ENCODE data around the gene POLR2A.

POLR2A gene

GRCh38 chr17:7509937-7510336, 25.8 kb downstream of the POLR2A start:
- no peak for DNase-seq (ENCODE audit: low read depth in 1 of 2, low spot score in 1 of 2)
- no peak for TF ChIP-seq JUND (IDR thresholded peaks at IDR 0.05; ENCODE audit: low read depth)
- in situ Hi-C loops (cut with HindIII; ENCODE audit: low pct_unique_long_range_greater_than_20kb, low sequenced_read_pairs), result no loop called here

DNA sequence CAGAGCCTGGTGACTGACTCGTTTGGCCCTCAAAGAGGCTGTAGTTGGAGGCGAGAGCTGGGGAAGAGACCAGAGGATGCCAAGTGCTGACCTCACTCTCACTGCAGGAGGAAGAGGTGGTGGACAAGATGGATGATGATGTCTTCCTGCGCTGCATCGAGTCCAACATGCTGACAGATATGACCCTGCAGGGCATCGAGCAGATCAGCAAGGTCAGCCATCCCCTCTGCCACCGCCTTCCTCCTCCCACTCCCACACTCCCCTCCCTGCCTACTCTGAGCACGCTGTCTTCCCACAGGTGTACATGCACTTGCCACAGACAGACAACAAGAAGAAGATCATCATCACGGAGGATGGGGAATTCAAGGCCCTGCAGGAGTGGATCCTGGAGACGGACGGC, 26.9 kb downstream of the POLR2A start:
- TF ChIP-seq JUND (IDR thresholded peaks at IDR 0.05; ENCODE audit: low read depth), result no peak
- DNase-seq (ENCODE audit: low read depth in 1 of 2, low spot score in 1 of 2), result no peak
- in situ Hi-C loops (cut with HindIII; ENCODE audit: low pct_unique_long_range_greater_than_20kb, low sequenced_read_pairs), result no loop called here

DNA sequence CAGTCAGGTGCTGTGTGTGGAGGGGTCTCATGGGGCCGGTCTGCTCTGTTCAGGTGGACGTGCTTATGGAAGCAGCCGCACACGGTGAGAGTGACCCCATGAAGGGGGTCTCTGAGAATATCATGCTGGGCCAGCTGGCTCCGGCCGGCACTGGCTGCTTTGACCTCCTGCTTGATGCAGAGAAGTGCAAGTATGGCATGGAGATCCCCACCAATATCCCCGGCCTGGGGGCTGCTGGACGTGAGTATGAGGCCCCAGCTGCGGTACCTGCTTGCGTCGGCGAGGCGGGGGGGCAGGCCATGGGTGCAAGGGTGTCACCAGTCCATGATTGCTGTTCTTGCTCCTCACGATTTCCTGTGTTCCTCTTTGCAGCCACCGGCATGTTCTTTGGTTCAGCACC, 27.9 kb downstream of the POLR2A start:
- TF ChIP-seq JUND (IDR thresholded peaks at IDR 0.05; ENCODE audit: low read depth), result no peak
- in situ Hi-C loops (cut with HindIII; ENCODE audit: low pct_unique_long_range_greater_than_20kb, low sequenced_read_pairs), result no loop called here
- DNase-seq (ENCODE audit: low read depth in 1 of 2, low spot score in 1 of 2), result no peak

DNA sequence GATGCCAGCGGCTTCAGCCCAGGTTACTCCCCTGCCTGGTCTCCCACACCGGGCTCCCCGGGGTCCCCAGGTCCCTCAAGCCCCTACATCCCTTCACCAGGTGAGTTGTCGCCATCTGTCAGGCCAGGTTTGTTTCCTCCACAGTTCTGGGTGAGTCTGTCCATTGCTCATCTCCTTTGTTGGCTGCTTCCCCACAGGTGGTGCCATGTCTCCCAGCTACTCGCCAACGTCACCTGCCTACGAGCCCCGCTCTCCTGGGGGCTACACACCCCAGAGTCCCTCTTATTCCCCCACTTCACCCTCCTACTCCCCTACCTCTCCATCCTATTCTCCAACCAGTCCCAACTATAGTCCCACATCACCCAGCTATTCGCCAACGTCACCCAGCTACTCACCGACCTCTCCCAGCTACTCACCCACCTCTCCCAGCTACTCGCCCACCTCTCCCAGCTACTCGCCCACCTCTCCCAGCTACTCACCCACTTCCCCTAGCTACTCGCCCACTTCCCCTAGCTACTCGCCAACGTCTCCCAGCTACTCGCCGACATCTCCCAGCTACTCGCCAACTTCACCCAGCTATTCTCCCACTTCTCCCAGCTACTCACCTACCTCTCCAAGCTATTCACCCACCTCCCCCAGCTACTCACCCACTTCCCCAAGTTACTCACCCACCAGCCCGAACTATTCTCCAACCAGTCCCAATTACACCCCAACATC, 28.8 kb downstream of the POLR2A start:
- in situ Hi-C loops (cut with HindIII; ENCODE audit: low pct_unique_long_range_greater_than_20kb, low sequenced_read_pairs), result no loop called here
- DNase-seq (ENCODE audit: low read depth in 1 of 2, low spot score in 1 of 2), result no peak

GRCh38 chr17:7513850-7514419, 29.8 kb downstream of the POLR2A start:
- no peak for TF ChIP-seq JUND (IDR thresholded peaks at IDR 0.05; ENCODE audit: low read depth)
- DNase-seq (ENCODE audit: low read depth in 1 of 2, low spot score in 1 of 2), result no peak
- in situ Hi-C loops (cut with HindIII; ENCODE audit: low pct_unique_long_range_greater_than_20kb, low sequenced_read_pairs), result no loop called here

More for the DNA sequence above, 28.8 kb downstream of the POLR2A start:
- no peak for TF ChIP-seq JUND (IDR thresholded peaks at IDR 0.05; ENCODE audit: low read depth)

- DNase-seq (ENCODE audit: low read depth in 1 of 2, low spot score in 1 of 2), result no peak
- no peak for TF ChIP-seq JUND (IDR thresholded peaks at IDR 0.05; ENCODE audit: low read depth)
- in situ Hi-C loops (cut with HindIII; ENCODE audit: low pct_unique_long_range_greater_than_20kb, low sequenced_read_pairs), result no loop called here
These were observed 31.9 kb downstream of the POLR2A start for GRCh38 chr17:7515911-7516610.

DNA sequence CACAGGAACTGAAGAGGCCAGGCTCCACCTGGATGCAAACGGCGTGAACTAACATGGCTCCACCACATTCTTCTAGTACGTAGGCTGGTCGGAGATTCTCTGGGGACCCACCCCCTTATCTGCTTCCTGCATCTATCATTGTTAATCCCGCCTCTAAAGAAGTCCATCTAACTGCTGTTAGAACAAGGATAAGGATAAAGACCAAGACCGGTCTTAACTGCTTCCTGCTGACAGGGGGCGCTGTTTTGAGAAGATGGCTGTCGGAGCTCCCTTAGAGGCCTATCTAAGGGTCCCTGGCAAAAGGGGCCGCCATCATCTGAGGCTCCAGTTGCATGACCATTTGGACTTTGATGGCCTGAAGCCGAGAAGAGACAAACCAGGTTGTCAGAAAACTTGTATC, 38.9 kb downstream of the POLR2A start:
- TF ChIP-seq JUND (IDR thresholded peaks at IDR 0.05; ENCODE audit: low read depth), result no peak
- DNase-seq (ENCODE audit: low read depth in 1 of 2, low spot score in 1 of 2), result peak in 1 of 2 experiments; percentile 19
- in situ Hi-C loops (cut with HindIII; ENCODE audit: low pct_unique_long_range_greater_than_20kb, low sequenced_read_pairs), result no loop called here

DNA sequence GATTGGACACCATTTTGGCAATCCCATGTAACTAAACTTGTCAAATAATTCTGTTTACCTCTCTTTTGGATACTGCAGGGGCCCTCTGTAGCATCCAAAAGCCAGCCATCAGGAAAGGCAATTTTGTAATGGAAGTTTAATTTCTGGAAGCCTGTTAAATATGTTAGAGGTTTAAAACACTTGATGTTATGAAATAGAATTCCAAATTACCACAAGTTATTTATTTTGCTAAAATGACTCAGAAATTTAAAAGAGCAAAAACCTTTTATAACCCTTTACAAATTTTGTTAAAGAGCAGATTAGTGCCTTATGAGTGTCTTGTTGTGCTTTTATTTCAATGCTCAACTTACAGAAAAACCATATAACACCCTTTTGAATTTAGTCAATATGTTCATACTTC, 44.7 kb downstream of the POLR2A start:
- in situ Hi-C loops (cut with HindIII; ENCODE audit: low pct_unique_long_range_greater_than_20kb, low sequenced_read_pairs), result no loop called here
- no peak for DNase-seq (ENCODE audit: low read depth in 1 of 2, low spot score in 1 of 2)
- no peak for TF ChIP-seq JUND (IDR thresholded peaks at IDR 0.05; ENCODE audit: low read depth)

DNA sequence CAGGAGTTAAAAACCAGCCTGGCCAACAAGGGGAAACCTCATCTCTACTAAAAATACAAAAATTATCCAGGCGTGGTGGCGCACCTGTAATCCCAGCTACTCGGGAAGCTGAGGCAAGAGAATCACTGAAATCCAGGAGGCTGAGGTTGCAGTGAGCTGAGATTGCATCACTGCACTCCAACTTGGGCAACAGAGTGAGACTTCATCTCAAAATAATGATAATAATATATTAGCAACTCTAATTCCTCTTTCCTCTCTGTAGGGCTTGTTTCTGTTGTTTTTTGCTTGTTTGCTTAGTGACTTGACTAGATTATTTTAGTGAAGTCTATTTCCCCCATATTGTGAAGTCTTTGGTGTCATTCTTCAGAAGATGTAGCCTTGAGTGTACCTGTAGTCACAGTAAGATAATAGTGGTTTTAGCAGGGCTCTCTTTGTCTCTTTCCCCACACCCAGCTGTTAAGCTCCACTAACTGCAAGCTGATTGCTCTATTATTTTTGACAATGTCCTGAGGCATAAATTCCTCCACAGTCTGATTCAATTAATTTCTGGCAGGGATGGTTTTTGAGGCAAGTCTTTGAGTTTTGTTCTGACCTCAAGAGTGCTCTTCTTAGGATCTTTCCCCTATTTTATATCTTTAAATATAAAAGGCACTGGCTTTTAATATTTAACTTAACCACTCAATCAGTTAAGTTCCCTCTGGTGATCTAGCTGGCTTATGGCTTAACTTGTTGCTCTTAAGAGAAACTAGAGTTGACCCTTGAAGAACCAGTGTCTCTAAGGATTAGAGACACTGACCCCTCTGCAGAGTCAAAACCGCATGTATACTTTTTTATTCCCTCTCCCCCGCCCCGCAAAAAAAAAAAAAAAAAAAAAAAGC, 46.1 kb downstream of the POLR2A start:
- no peak for DNase-seq (ENCODE audit: low read depth in 1 of 2, low spot score in 1 of 2)
- TF ChIP-seq JUND (IDR thresholded peaks at IDR 0.05; ENCODE audit: low read depth), result no peak
- in situ Hi-C loops (cut with HindIII; ENCODE audit: low pct_unique_long_range_greater_than_20kb, low sequenced_read_pairs), result no loop called here

DNA sequence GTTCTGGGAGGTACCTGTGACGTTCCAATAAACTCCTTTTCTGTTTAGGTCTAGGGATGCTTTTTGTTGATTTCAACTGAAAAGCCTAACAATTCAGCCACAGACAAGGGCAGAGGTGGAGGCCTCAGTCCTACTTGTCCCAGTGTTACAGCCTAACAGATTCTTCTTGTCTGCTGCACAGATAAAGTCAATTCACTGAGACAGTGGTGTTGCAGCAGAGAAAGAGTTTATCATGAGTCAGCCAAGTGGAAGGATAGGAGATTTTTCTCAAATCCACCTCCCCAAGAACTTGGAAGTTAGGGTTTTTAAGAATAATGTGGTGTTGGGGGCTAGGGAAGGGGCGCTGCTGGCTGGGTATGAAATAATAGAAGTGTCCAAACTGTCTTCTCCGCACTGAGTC, 53.9 kb downstream of the POLR2A start:
- DNase-seq (ENCODE audit: low read depth in 1 of 2, low spot score in 1 of 2), result no peak
- in situ Hi-C loops (cut with HindIII; ENCODE audit: low pct_unique_long_range_greater_than_20kb, low sequenced_read_pairs), result no loop called here
- TF ChIP-seq JUND (IDR thresholded peaks at IDR 0.05; ENCODE audit: low read depth), result no peak

DNA sequence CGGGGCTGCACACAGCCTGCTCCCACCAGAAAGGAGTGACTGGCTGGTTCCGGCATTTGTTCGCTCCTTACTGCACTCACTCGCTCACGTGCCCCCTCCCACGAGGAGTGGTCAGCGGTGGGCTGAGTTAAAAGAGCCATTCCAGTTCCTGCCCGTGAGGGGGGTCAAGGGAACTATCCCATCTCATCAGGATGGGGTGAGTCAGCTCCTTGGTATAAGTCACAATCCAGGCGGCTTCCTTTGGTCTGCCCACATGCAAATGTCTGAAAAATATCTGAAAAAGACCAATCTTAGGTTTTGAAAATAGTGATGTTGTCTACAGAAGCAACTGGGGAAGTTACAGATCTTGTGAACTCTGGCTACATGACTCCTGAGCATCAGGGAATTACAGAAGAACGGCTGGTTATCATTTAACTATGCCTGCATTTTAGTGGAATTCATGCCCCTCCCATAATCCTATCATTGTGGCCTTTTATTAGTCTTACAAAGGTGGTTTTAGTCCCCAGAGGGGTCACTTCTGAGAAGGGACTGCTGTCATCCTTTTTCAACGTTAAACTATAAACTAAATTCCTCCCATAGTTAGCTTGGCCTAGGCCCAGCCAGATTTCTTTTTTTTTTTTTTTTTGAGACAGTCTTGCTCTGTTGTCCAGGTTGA, 54.9 kb downstream of the POLR2A start:
- TF ChIP-seq JUND (IDR thresholded peaks at IDR 0.05; ENCODE audit: low read depth), result no peak
- in situ Hi-C loops (cut with HindIII; ENCODE audit: low pct_unique_long_range_greater_than_20kb, low sequenced_read_pairs), result no loop called here
- DNase-seq (ENCODE audit: low read depth in 1 of 2, low spot score in 1 of 2), result no peak

- TF ChIP-seq JUND (IDR thresholded peaks at IDR 0.05; ENCODE audit: low read depth), result no peak
- no peak for DNase-seq (ENCODE audit: low read depth in 1 of 2, low spot score in 1 of 2)
- in situ Hi-C loops (cut with HindIII; ENCODE audit: low pct_unique_long_range_greater_than_20kb, low sequenced_read_pairs), result no loop called here
These were observed 57.0 kb downstream of the POLR2A start for GRCh38 chr17:7541074-7541621.

Measured in T47D (cell line).